GM20000 (cell line): Measurements from ENCODE around the gene MEIS2.

Experiments used
- DNase-seq: peaks from one replicate; pipeline ENCODE4 v3.0.0; 2012; ENCODE audit warnings: low spot score
- CTCF ChIP-seq: IDR thresholded peaks from 2 replicates; pipeline ENCODE4 v1.5.1; 2012; ENCODE audit warnings: mild to moderate bottlenecking, control low read depth; ENCODE audit errors: extremely low read depth, missing control alignments

MEIS2 gene

GRCh38 chr15:36972704-36973103, 127.6 kb downstream of the MEIS2 start:
- TF ChIP-seq CTCF = no peak

GRCh38 chr15:36970522-36970921, 129.8 kb downstream of the MEIS2 start:
- TF ChIP-seq CTCF = no peak
- no peak for DNase-seq

More at GRCh38 chr15:36972704-36973103, 127.6 kb downstream of the MEIS2 start:
- DNase-seq = no peak

- TF ChIP-seq CTCF = no peak
Measured at GRCh38 chr15:36967929-36968328, 132.4 kb downstream of the MEIS2 start.

GRCh38 chr15:36966708-36967107, 133.6 kb downstream of the MEIS2 start:
- DNase-seq = no peak
- TF ChIP-seq CTCF = no peak

More at GRCh38 chr15:36967929-36968328, 132.4 kb downstream of the MEIS2 start:
- no peak for DNase-seq

GRCh38 chr15:36965570-36966342, 134.6 kb downstream of the MEIS2 start:
- no peak for TF ChIP-seq CTCF
- DNase-seq = no peak

- DNase-seq = no peak
- no peak for TF ChIP-seq CTCF
Measured at GRCh38 chr15:36964626-36965025, 135.7 kb downstream of the MEIS2 start.

GRCh38 chr15:36961956-36962355, 138.4 kb downstream of the MEIS2 start:
- no peak for DNase-seq
- no peak for TF ChIP-seq CTCF
